OCI-LY1 (cell line): ENCODE measurements around the gene OSBPL5.

ENCODE experiments used
- EZH2 ChIP-seq: fragments of 200-600 bp; sonication (generic), shearing (Covaris generic); IDR thresholded peaks from 2 replicates; pipeline ENCODE4 v1.8.0; 2017; ENCODE audit warnings: borderline replicate concordance, mixed run types, mild to moderate bottlenecking, antibody characterized with exemption, low read length, moderate library complexity, mixed read lengths
- TF ChIP-seq, protein P1 (sequence below): fragments of 200-600 bp; sonication (generic), shearing (Covaris generic); IDR thresholded peaks from 2 replicates; pipeline ENCODE4 v1.5.1; 2017; ENCODE audit warnings: mild to moderate bottlenecking, antibody characterized with exemption, low read length, moderate library complexity, mixed read lengths

DNA sequence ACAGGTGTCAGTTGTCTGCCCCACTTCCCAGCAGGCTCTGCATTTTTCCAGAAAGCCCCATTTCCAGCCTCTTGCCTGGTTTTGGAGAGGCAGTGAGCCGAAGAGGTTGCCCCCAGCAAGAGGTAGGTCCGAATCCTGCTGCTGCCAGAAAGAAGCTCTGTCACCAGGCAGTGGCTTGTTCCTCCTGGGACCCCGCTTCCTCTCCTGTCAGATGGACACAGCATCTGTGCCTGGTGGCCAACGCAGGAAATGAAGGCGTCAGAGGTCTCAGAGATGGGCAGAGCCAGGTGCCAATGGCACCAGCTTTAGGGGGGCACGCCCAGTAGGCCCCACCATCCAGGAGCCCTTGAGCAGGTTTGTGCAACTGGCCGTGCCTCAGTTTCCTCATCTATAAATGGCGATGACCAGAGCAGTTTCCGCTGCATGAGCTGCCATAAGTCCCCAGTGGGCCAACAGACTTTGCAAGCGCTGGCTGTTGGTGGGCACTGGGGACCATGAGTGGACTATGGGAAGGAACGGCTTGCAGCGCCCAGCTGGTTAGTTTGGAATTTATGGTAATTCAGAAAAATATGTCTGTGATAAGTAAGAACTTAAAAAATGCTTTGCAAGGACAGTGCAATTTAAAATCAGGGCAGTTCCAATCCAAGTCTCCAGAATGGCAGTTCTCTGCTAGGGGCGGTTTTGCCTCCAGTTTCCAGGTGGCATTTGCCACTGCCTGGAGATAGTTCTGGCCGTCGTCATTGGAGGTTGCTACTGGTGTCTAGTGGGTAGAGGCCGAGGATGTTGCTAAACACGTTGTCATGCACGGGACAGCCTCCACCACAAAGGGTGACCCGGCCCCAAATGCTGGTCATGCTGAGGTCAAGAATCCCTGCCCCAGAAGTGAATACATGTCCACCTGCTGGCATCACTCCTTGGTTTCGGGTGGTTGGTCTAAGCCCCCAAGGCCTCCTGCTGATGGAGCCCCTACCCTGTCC is 2.3 kb upstream of the OSBPL5 start:
- TF ChIP-seq, protein P1, sequence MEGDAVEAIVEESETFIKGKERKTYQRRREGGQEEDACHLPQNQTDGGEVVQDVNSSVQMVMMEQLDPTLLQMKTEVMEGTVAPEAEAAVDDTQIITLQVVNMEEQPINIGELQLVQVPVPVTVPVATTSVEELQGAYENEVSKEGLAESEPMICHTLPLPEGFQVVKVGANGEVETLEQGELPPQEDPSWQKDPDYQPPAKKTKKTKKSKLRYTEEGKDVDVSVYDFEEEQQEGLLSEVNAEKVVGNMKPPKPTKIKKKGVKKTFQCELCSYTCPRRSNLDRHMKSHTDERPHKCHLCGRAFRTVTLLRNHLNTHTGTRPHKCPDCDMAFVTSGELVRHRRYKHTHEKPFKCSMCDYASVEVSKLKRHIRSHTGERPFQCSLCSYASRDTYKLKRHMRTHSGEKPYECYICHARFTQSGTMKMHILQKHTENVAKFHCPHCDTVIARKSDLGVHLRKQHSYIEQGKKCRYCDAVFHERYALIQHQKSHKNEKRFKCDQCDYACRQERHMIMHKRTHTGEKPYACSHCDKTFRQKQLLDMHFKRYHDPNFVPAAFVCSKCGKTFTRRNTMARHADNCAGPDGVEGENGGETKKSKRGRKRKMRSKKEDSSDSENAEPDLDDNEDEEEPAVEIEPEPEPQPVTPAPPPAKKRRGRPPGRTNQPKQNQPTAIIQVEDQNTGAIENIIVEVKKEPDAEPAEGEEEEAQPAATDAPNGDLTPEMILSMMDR, result no peak
- TF ChIP-seq EZH2, result no peak
